Panc1 (cell line): ENCODE data around the gene GPR21. TPM values are rescaled to one million over a fixed set of nuclear protein-coding genes. Genes with fewer than 3 reads are reported as not detected.

Experiments used
- ATAC-seq: fragments of 200-7000 bp; cut with Tn5 transposase; 2 replicates; pipeline ENCODE4 v1.9.1; 2020; ENCODE audit warnings: mild to moderate bottlenecking, moderate library complexity
- BruUV-seq: library from RNA; stranded (reverse); fragments of 400-500 nt; replicated peaks from 2 replicates; lab custom pipeline; 2021; lab: Mats Ljungman, UMichigan
- CTCF ChIA-PET: fragments of 300-600 bp; sonication (Branson Sonifier 250); formaldehyde crosslinking; loops from one replicate; lab custom pipeline; 2022; ENCODE audit warnings: antibody characterized with exemption; lab: Charles Lee
- POLR2A ChIA-PET: fragments of 300-600 bp; sonication (Branson Sonifier 250); formaldehyde crosslinking; loops from one replicate; lab custom pipeline; 2022; ENCODE audit warnings: antibody characterized with exemption; lab: Charles Lee
- DNase-seq: peaks from one replicate; pipeline ENCODE4 v3.0.0-alpha.2; 2010; ENCODE audit warnings: low read depth, low spot score
- H3K27ac ChIP-seq: 2 replicates; pipeline ENCODE4 v1.5.1; 2011; ENCODE audit warnings: mild to moderate bottlenecking, low read length, inconsistent platforms
- H3K27me3 ChIP-seq: fragments of 200-500 bp; sonication (Bioruptor generic); 2 replicates; pipeline ENCODE4 v1.6.0; 2014; ENCODE audit warnings: low read length, inconsistent platforms; ENCODE audit not compliant: control insufficient read depth, insufficient read depth
- H3K36me3 ChIP-seq: fragments of 200-500 bp; sonication (Bioruptor generic); 2 replicates; pipeline ENCODE4 v1.5.1; 2014; ENCODE audit warnings: inconsistent platforms, mild to moderate bottlenecking, low read length, moderate library complexity; ENCODE audit not compliant: control insufficient read depth, insufficient read depth
- H3K4me1 ChIP-seq: 2 replicates; pipeline ENCODE4 v1.5.1; 2011; ENCODE audit warnings: inconsistent platforms, mild to moderate bottlenecking, low read length, moderate library complexity; ENCODE audit not compliant: control insufficient read depth, insufficient read depth
- H3K4me3 ChIP-seq, 2 experiments: 2 replicates each; pipeline ENCODE4 v1.5.1; 2011 to 2012; ENCODE audit warnings: low read depth in 2 of 2, low read length in 2 of 2, mild to moderate bottlenecking in 2 of 2, inconsistent platforms in 1 of 2, moderate library complexity in 1 of 2
- H3K9me3 ChIP-seq: fragments of 200-500 bp; sonication (Bioruptor generic); 2 replicates; pipeline ENCODE4 v1.5.1; 2014; ENCODE audit warnings: low read depth, mild to moderate bottlenecking, inconsistent platforms, low read length, moderate library complexity; ENCODE audit not compliant: control insufficient read depth, insufficient read depth
- POLR2AphosphoS5 ChIP-seq: IDR thresholded peaks from 2 replicates; pipeline ENCODE4 v1.6.1; 2012; ENCODE audit warnings: mild to moderate bottlenecking, low read depth, low read length, moderate library complexity
- SIN3A ChIP-seq: IDR thresholded peaks from 2 replicates; pipeline ENCODE4 v1.6.1; 2012; ENCODE audit warnings: low read depth, mild to moderate bottlenecking, low read length, moderate library complexity, borderline replicate concordance; ENCODE audit not compliant: insufficient read depth
- TCF7L2 ChIP-seq: IDR thresholded peaks from 2 replicates; pipeline ENCODE4 v1.6.1; 2011; ENCODE audit warnings: mild to moderate bottlenecking, low read depth, low read length, inconsistent platforms
- in situ Hi-C: cut with HindIII; loops from 2 replicates; pipeline ENCODE4 v1.10.0; 2016; ENCODE audit warnings: low sequenced_read_pairs, low pct_unique_long_range_greater_than_20kb
- intact Hi-C: fragments of 100-400 bp; cut with micrococcal nuclease; formaldehyde crosslinking; loops from one replicate; pipeline ENCODE4 v1.10.0; 2022; ENCODE audit not compliant: unreplicated experiment
- total RNA-seq: library from RNA; stranded (reverse); gene quantifications from one replicate; pipeline ENCODE4 v1.2.1, GENCODE V29; 2021; ENCODE audit not compliant: unreplicated experiment
- TF ChIP-seq, protein P1 (sequence below): fragments of 450-650 bp; IDR thresholded peaks from 2 replicates; pipeline ENCODE4 v1.5.1; 2017; ENCODE audit warnings: mild to moderate bottlenecking
- TF ChIP-seq, protein P2 (sequence below), 2 experiments: IDR thresholded peaks; 2 replicates each; pipeline ENCODE4 v1.6.1; 2011 to 2012; ENCODE audit warnings: low read depth in 2 of 2, control low read depth in 1 of 2, low read length in 1 of 2, mild to moderate bottlenecking in 1 of 2, moderate library complexity in 1 of 2; ENCODE audit not compliant: insufficient read depth in 1 of 2

GPR21 gene
- total RNA-seq, 1 experiment from 2014 or later: not detected

DNA sequence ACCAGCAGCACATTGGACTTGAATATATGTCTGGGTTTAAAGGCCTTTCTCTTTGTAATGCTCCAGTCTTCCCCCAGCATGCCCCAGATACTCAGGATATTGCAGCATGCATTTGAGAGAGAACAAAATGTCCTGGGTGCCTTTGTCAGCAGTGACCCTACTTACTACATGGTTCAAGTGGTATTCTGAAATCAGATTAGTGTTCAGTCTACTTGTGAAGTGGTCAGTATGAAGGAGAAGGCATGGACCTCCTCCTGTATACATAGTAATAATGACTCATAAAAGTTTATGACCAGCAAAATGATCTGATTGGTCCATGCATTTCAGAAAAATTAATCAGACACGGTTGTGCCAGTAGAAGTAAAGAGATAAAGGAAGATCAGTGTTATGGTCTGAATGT lies 25.4 kb downstream of the GPR21 start:
- ChIA-PET CTCF (no interaction called here), POLR2A (no interaction called here)
- Histone ChIP-seq H3K27me3 (no peaks in the 10 kb centered on the region), H3K9me3 (no peaks in the 10 kb centered on the region), H3K36me3 (no peaks in the 10 kb centered on the region), H3K4me3 (no peak overlapping the region), H3K27ac (no peak overlapping the region), H3K4me1 (no peaks in the 10 kb centered on the region)
- BruUV-seq: no TSS peak
- intact Hi-C loops (no loop called here), in situ Hi-C loops (no loop called here)
- DNase-seq (no peak), ATAC-seq (no peak)
- TF ChIP-seq POLR2AphosphoS5: no peak

DNA sequence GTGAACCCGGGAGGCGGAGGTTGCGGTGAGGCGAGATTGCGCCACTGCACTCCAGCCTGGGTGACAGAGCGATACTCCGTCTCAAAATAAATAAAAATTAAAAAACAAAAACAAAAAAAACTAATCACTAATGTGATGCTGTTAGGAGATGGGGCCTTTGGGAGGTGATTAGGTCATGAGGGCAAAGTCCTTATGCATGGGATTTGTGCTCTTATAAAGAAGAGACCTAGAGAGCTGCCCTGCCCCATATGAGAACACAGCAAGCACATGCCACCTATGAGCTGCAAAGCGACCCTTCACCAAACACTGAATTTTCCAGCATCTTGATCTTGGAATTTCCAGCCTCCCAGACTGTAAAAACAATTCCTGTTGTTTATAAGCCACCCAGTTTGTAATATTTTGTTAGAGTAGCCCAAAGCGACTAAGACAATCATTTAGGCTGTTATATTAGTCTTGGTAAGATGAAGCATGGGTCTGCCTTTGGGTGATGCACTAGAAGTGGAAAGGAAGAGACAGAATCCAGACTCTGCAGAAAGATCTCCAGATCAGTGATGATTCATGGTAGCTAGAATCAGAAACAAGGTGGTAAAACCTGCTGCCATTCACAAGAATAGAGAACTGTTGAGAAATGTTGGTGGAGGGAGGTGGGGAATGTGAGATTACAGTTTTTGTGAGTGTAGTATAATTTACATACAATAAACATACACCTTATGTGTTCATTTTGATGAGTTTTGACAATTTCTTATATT lies 26.2 kb downstream of the GPR21 start:
- CTCF ChIA-PET: no interaction called here
- TF ChIP-seq TCF7L2 (no peak), SIN3A (no peak), POLR2AphosphoS5 (no peak)
- TF ChIP-seq, protein P1, sequence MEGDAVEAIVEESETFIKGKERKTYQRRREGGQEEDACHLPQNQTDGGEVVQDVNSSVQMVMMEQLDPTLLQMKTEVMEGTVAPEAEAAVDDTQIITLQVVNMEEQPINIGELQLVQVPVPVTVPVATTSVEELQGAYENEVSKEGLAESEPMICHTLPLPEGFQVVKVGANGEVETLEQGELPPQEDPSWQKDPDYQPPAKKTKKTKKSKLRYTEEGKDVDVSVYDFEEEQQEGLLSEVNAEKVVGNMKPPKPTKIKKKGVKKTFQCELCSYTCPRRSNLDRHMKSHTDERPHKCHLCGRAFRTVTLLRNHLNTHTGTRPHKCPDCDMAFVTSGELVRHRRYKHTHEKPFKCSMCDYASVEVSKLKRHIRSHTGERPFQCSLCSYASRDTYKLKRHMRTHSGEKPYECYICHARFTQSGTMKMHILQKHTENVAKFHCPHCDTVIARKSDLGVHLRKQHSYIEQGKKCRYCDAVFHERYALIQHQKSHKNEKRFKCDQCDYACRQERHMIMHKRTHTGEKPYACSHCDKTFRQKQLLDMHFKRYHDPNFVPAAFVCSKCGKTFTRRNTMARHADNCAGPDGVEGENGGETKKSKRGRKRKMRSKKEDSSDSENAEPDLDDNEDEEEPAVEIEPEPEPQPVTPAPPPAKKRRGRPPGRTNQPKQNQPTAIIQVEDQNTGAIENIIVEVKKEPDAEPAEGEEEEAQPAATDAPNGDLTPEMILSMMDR: no peak
- TF ChIP-seq, protein P2, sequence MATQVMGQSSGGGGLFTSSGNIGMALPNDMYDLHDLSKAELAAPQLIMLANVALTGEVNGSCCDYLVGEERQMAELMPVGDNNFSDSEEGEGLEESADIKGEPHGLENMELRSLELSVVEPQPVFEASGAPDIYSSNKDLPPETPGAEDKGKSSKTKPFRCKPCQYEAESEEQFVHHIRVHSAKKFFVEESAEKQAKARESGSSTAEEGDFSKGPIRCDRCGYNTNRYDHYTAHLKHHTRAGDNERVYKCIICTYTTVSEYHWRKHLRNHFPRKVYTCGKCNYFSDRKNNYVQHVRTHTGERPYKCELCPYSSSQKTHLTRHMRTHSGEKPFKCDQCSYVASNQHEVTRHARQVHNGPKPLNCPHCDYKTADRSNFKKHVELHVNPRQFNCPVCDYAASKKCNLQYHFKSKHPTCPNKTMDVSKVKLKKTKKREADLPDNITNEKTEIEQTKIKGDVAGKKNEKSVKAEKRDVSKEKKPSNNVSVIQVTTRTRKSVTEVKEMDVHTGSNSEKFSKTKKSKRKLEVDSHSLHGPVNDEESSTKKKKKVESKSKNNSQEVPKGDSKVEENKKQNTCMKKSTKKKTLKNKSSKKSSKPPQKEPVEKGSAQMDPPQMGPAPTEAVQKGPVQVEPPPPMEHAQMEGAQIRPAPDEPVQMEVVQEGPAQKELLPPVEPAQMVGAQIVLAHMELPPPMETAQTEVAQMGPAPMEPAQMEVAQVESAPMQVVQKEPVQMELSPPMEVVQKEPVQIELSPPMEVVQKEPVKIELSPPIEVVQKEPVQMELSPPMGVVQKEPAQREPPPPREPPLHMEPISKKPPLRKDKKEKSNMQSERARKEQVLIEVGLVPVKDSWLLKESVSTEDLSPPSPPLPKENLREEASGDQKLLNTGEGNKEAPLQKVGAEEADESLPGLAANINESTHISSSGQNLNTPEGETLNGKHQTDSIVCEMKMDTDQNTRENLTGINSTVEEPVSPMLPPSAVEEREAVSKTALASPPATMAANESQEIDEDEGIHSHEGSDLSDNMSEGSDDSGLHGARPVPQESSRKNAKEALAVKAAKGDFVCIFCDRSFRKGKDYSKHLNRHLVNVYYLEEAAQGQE (IDR thresholded peaks at IDR 0.05; ENCODE audit: insufficient read depth in 1 of 2, low read depth in 2 of 2, low read length in 1 of 2): no peak
- BruUV-seq: no TSS peak

DNA sequence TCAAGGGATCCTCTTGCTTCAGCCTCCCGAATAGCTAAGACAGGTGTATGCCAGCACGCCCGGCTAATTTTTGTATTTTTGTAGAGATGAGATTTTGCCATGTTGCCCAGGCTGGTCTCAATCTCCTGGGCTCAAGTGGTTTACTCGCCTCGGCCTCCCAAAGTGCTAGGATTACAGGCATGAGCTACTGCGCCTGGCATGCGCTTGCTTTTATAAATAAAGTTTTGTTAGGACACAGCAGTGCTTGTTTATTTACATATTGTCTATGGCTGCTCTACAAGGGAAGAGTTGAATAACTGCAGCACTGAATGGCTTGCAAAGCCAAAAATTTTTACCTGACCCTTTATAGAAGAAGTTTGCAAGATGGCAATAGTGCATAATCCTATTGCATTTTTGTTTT lies 27.7 kb downstream of the GPR21 start:
- TF ChIP-seq, protein P2 (IDR thresholded peaks at IDR 0.05; ENCODE audit: insufficient read depth in 1 of 2, low read depth in 2 of 2, low read length in 1 of 2): no peak
- no peak for TF ChIP-seq SIN3A
- TF ChIP-seq POLR2AphosphoS5: no peak
- no peak for TF ChIP-seq TCF7L2
- TF ChIP-seq, protein P1: no peak
- in situ Hi-C loops: no loop called here
- intact Hi-C loops: no loop called here
- DNase-seq (no peak), ATAC-seq (no peak)
- Histone ChIP-seq H3K27me3 (no peaks in the 10 kb centered on the region), H3K4me1 (no peaks in the 10 kb centered on the region), H3K27ac (no peak overlapping the region), H3K4me3 (no peak overlapping the region), H3K9me3 (no peaks in the 10 kb centered on the region), H3K36me3 (peaks cover 3% of the 10 kb centered on the region; the same call in 1 of the 2 replicates)
- CTCF ChIA-PET: no interaction called here
- POLR2A ChIA-PET: no interaction called here
- BruUV-seq: no TSS peak

More for the DNA sequence above, 26.2 kb downstream of the GPR21 start:
- in situ Hi-C loops: no loop called here
- intact Hi-C loops: no loop called here
- Histone ChIP-seq H3K9me3 (no peaks in the 10 kb centered on the region), H3K36me3 (no peaks in the 10 kb centered on the region), H3K27me3 (no peaks in the 10 kb centered on the region), H3K4me3 (no peak overlapping the region), H3K4me1 (no peaks in the 10 kb centered on the region), H3K27ac (no peak overlapping the region)
- ATAC-seq (no peak), DNase-seq (no peak)
- POLR2A ChIA-PET: no interaction called here
